ENCODE measurements around the gene JAM3. TPM values are rescaled to one million over a fixed set of nuclear protein-coding genes. Genes with fewer than 3 reads are reported as not detected.
"Not testable (repeated sequence)": the region's sequence is repeated elsewhere in the genome, so short reads cannot be mapped to it uniquely, and the experiment has no call there.

Gene JAM3
- total RNA-seq, 2 donors from 2014 or later: 21.3 to 157 TPM

DNA sequence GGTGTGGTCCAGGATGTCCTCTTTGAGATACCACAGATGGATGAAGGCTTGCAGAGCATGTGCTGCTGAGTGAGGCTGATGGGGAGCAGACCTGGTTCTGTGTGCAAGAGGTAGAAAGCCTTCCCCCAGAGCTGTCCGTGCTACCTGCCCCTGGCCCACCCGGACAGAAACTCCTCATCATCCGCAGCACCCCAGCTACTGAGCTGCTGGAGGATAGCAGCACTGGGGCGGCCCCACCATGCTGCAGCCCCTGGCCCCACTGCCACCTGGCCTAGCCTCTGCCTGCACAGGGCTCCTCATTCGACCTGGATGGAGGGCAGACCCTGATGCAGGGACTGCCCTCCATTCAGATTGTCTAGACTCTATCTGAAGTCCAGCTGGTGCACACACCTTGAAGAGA is 104.4 kb downstream of the JAM3 start:
- 95% methylated on average over 4 of the region's 5 CpGs for WGBS
- no peaks in the 10 kb centered on the region for H3K27me3 ChIP-seq (replicated peaks; ENCODE audit: insufficient read depth)
- intact Hi-C loops (cut with DNase I): no loop called here
- no peaks in the 10 kb centered on the region for H3K4me1 ChIP-seq (replicated peaks)
- no peak overlapping the region for H3K4me3 ChIP-seq
- H3K36me3 ChIP-seq: peaks cover 0 to 2% of the 10 kb centered on the region in 2 donors
- no peak for DNase-seq (ENCODE audit: low spot score)
- no peaks in the 10 kb centered on the region for H3K9me3 ChIP-seq
- no peak for TF ChIP-seq POLR2A (IDR thresholded peaks at IDR 0.05)
- TF ChIP-seq, protein P1, sequence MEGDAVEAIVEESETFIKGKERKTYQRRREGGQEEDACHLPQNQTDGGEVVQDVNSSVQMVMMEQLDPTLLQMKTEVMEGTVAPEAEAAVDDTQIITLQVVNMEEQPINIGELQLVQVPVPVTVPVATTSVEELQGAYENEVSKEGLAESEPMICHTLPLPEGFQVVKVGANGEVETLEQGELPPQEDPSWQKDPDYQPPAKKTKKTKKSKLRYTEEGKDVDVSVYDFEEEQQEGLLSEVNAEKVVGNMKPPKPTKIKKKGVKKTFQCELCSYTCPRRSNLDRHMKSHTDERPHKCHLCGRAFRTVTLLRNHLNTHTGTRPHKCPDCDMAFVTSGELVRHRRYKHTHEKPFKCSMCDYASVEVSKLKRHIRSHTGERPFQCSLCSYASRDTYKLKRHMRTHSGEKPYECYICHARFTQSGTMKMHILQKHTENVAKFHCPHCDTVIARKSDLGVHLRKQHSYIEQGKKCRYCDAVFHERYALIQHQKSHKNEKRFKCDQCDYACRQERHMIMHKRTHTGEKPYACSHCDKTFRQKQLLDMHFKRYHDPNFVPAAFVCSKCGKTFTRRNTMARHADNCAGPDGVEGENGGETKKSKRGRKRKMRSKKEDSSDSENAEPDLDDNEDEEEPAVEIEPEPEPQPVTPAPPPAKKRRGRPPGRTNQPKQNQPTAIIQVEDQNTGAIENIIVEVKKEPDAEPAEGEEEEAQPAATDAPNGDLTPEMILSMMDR (IDR thresholded peaks at IDR 0.05): no peak
- TF ChIP-seq POLR2AphosphoS5 (IDR thresholded peaks at IDR 0.05): no peak
- H3K27ac ChIP-seq: no peak overlapping the region

DNA sequence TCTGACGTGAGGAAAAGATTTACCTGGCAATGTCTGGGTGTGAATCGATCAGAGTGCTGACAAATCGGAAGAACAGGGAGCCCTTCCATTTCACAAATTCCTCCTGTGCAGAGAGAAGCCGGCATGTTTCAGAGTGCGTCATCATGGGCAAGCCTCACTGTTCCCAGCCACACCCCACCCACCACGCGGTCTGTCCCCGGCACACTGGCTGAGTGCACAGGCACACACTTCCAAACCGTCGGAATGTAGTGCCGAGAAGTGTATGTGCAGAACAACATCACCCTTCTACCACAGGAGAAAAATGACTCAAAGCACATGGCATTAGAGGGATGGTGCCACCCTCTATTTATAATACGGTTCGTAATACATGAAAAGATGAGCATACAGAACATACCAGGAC is 107.4 kb downstream of the JAM3 start:
- peaks cover 0 to 4% of the 10 kb centered on the region in 2 donors for H3K36me3 ChIP-seq
- no peaks in the 10 kb centered on the region for H3K9me3 ChIP-seq
- no peaks in the 10 kb centered on the region for H3K27me3 ChIP-seq (replicated peaks; ENCODE audit: insufficient read depth)
- intact Hi-C loops (cut with DNase I): no loop called here
- 89% methylated on average over 13 of the region's 13 CpGs for WGBS
- no peak overlapping the region for H3K4me3 ChIP-seq
- H3K4me1 ChIP-seq (replicated peaks): no peaks in the 10 kb centered on the region
- no peak overlapping the region for H3K27ac ChIP-seq
- TF ChIP-seq POLR2A (IDR thresholded peaks at IDR 0.05) (no peak), POLR2AphosphoS5 (IDR thresholded peaks at IDR 0.05) (no peak)
- TF ChIP-seq, protein P1 (IDR thresholded peaks at IDR 0.05): no peak
- DNase-seq (ENCODE audit: low spot score): no peak

DNA sequence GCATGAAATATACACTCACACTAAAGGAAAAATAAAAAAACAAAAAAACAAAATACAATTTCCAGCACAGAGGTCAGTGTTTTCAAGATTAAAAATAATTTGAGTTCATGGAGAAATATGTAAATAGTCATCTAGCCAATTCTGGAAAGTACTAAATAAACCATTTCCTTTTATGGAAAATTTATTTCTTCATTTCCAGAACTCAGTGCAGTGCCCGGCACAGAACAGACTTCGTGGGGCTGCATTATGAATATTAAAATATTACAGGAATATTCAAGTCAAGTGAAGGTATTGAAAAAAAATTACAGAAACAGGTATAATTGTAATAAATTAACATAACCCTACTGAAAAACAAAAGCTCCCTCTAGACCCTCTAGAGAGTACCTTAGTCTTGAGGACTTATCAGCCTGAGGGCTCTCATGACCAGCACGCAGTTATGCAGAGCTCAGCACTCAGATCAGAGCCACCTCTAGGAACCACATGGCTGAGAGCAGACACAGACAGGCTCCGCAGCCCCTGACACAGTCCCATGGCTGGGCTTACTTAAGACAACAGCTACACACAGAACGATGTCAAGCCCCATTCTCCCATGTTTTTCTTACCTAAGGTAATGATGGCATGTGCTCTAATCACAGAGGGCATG is 109.3 kb downstream of the JAM3 start:
- TF ChIP-seq, protein P1 (IDR thresholded peaks at IDR 0.05): no peak
- TF ChIP-seq POLR2AphosphoS5 (IDR thresholded peaks at IDR 0.05): no peak
- no peak for TF ChIP-seq POLR2A (IDR thresholded peaks at IDR 0.05)
- Histone ChIP-seq H3K27me3 (replicated peaks; ENCODE audit: insufficient read depth) (no peaks in the 10 kb centered on the region), H3K4me3 (no peak overlapping the region), H3K36me3 (peaks cover 0 to 4% of the 10 kb centered on the region in 2 donors), H3K9me3 (no peaks in the 10 kb centered on the region), H3K4me1 (replicated peaks) (no peaks in the 10 kb centered on the region), H3K27ac (no peak overlapping the region)
- no peak for DNase-seq (ENCODE audit: low spot score)
- intact Hi-C loops (cut with DNase I): no loop called here
- WGBS: 72% methylated on average over 5 of the region's 5 CpGs

DNA sequence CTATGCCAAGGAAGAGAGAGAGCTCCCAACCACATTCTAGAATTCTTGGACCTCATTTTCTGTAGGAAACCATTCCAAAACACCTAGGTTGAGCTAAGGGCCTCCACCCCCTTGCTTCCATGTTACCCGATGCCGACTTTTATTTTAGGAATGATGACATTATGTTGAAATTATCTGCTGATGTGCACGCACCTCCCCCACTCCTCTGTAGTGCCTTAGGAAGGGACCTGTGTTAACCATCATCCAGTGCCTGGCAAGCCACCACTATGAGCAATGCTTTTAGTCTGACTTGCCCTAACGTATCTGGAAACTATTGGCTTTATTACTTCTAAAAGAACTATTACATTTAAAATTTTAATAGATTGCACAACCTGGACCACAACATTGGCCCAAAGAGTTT is 112.8 kb downstream of the JAM3 start:
- TF ChIP-seq, protein P1 (IDR thresholded peaks at IDR 0.05): no peak
- no peak for TF ChIP-seq POLR2AphosphoS5 (IDR thresholded peaks at IDR 0.05)
- no peak for TF ChIP-seq POLR2A (IDR thresholded peaks at IDR 0.05)
- Histone ChIP-seq H3K4me3 (no peak overlapping the region), H3K36me3 (peaks cover 0 to 4% of the 10 kb centered on the region in 2 donors), H3K27ac (no peak overlapping the region), H3K4me1 (replicated peaks) (no peaks in the 10 kb centered on the region), H3K9me3 (no peaks in the 10 kb centered on the region), H3K27me3 (replicated peaks; ENCODE audit: insufficient read depth) (no peaks in the 10 kb centered on the region)
- DNase-seq (ENCODE audit: low spot score): no peak
- intact Hi-C loops (cut with DNase I): no loop called here
- WGBS: 88% methylated on average over 4 of the region's 4 CpGs

DNA sequence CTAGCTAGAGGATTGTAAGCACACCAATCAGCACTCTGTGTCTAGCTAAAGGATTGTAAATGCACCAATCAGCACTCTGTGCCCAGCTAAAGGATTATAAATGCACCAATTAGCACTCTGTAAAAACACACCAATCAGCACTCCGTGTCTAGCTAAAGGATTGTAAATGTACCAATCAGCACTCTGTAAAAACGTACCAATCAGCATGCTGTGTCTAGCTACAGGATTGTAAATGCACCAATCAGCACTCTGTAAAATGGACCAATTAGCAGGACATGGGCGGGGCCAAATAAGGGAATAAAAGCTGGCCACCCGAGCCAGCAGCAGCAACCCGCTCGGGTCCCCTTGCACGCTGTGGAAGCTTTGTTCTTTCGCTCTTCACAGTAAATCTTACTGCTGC is 119.2 kb downstream of the JAM3 start:
- WGBS: 94% methylated on average over 8 of the region's 8 CpGs
- H3K36me3 ChIP-seq: not testable (repeated sequence)

More for the DNA sequence above, 119.2 kb downstream of the JAM3 start:
- H3K27ac ChIP-seq; H3K4me1 ChIP-seq (replicated peaks); H3K4me3 ChIP-seq; H3K9me3 ChIP-seq; intact Hi-C loops (cut with DNase I); DNase-seq (ENCODE audit: low spot score); H3K27me3 ChIP-seq (replicated peaks; ENCODE audit: insufficient read depth): not testable (repeated sequence)

Data from prostate gland (tissue), 2 donors.